ENCODE measurements around the gene REEP3. TPM values are rescaled to one million over a fixed set of nuclear protein-coding genes. Genes with fewer than 3 reads are reported as not detected.

The REEP3 gene
- total RNA-seq, 1 experiment from 2014 or later, result 34.7 TPM

DNA sequence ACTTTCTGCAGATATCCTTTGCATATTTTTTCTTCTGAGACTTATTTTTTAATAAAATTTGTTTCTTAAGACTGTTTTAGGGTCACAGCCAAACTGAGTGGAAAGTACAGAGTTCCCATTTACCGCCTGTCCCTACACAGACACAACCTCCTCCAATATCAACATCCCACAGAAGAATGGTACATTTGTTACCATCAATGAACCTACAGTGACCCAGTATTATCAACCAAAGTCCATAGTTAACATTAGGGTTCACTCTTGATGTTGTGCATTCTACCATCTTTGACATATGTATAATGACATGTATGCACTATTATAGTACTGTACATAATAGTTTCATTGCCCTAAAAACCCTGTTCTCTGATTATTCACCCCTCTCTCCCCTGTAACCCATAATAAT is 14.6 kb upstream of the REEP3 start:
- DNase-seq (ENCODE audit: low read depth), result no peak

DNA sequence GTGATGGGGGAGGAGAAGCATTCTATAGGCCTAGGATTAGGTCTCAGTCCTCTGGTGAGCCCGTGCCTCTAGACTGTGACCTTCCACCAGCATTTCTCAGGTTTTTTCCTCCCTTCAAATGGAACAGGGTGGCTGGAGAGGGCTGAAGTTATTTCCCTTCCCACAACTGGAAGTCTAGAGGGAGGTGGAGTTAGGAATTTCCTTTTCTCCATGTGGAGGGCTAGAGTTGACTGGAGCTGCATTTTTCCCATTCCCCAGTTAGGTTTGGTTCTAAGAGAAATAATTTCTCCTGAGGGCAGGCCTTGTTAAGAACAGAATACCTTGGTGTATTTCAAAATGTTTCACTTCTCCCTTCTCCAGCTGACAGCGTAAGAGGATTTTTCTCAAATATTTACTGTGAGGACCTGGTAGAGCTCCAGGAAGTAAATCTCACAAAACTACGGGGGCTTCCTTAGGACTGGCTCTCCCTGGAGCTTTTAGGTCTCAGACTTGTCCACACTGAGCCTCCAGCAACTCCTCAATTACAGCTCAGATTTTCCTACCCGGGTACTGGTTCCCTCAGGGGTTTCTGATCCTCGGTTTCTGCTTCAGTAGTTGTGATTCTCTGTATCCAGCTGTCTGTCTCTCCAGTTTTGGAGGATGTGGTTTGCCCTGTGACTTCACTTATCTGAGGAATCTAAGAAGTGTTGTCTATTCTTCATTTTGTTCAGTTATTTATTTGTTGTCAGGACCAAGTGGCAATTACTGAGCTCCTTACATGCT is 6.0 kb upstream of the REEP3 start:
- DNase-seq (ENCODE audit: low read depth), result peak; percentile 25

DNA sequence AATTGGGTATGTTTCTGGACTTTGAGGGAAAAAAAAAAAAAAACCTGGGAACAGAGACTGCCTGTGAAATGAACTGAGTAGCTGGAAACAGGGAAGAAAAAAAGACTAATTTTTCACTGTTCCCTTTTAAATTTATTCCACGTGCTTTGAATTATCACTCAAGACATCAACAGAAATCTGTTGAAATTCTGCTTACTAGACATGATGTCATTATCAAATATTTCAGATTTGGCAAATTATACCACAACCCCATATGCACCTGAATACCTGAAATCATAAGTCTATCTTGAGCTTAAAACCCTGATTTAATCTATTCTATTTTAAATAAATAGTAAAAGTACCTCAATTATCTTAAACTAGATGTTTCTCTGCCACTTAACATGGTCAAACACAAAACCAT is 5.0 kb upstream of the REEP3 start:
- DNase-seq (ENCODE audit: low read depth), result no peak

GRCh38 chr10:63518690-63519288 is 2.4 kb upstream of the REEP3 start:
- DNase-seq (ENCODE audit: low read depth), result no peak

DNA sequence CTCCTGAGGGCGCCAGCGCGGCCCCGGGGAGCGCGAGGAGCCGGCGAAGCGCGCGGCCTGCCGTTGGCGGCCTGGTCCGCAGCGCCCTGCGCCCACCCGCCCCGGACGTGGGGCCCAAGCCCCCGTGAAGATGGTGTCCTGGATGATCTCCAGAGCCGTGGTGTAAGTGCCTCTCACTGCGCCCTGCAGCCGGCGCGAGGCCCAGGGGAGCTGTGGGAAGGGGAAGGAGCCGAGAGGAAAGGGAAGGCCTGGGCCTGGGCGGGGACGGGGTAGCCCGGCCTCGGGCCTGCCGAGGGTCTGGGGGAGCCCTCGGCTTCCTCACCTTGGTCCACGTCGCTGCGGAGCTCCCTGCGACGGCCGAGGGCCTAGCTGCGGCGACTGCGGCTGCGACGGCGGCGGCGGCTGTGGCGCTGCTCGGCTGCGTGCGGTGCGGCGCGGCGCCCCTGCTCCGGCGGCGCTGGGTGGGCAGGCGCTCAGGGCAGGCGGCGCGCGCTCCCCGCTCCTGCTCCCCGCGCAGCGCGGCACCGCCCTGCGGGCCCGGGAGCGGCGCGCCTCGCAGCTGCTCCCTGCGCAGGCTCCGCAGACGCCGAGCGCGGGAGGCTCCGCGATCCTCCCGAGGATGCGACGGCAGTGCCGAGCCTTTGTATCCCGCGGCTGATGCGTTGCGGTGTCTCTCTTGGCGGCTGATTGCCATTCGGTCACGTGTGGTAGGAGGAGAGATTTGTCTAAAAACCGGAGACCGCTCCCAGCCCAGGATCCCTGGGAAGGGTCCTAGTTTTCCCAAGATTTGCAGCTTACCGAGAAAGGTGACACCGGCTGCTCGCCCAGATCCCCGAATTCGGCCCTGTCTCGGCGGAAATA is 445 bp downstream of the REEP3 start:
- DNase-seq (ENCODE audit: low read depth), result peak; percentile 76

GRCh38 chr10:63522277-63522687 is 1.1 kb downstream of the REEP3 start:
- no peak for DNase-seq (ENCODE audit: low read depth)

DNA sequence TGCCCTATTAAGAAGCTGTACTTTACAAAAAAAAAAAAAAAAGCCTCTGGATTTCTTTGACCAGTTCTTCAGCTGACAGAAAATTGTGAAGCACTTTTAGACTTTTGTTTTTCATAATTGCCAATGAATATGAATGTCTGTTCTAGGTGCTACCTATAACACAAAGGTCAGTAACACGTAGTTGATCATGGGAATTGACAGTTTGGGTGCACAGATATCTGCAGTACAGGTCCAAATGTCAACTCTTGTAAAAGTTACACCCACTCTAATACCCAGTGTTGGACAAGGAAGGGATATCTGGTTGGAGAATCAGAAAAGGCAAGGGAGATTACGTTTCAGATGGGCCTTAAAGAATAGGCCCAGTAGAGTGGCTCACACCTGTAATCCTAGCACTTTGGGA is 1.8 kb downstream of the REEP3 start:
- DNase-seq (ENCODE audit: low read depth), result no peak

GRCh38 chr10:63525021-63525420 is 3.8 kb downstream of the REEP3 start:
- no peak for DNase-seq (ENCODE audit: low read depth)

DNA sequence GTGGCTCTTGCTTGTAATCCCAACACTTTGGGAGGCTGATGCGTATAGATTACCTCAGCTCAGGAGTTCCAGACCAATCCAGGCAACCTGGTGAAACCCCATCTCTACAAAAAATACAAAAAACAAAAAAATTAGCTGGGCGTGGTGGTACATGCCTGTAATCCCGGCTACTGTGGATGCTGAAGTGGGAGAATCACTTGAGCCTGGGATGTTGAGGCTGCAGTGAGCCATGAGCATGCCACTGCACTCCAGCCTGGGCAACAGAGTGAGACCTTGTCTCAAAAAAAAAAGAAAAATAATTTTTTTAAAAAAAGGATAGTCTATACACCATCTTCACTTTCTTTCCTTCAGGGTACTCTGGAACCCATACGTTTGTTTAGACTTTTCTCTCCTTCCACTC is 6.2 kb downstream of the REEP3 start:
- no peak for DNase-seq (ENCODE audit: low read depth)

- no peak for DNase-seq (ENCODE audit: low read depth)
Observed at GRCh38 chr10:63528084-63528744, 7.0 kb downstream of the REEP3 start.

DNA sequence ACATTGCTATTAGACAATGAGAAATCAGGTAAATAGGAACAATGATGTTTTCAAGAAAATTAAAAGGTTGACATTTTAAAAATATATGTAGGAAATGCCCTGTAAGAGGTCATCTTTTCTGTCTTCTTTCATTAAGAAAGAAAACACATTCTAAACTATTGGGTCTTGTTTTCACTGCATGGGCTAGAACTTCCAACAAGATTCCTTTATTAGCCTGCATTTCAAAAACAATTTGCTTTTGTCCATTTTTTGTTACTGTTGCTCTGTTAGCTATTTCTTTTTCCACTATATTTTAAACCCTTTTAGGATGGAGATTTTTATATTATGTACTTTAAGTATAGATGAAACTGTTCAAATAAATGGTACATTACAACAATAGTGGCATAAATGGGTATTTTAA is 9.2 kb downstream of the REEP3 start:
- DNase-seq (ENCODE audit: low read depth), result no peak

DNA sequence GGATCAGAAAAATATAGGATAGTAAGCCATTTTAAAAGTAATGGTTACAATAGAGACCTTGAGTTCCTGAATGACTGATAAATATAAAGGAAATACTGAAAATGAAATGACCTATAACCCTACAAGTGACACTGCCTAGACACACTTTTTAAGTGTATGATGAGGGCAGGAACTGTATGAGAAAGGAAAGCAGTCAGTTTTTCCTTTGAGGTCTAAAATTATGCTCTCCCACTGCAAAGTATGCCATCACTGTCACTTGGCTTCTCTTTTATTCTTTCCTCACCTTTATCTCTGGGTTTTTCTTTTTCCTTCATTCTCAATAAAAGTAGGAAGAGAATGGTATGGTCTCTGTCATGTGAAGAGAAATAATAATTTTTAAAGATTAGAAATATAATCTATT is 13.5 kb downstream of the REEP3 start:
- DNase-seq (ENCODE audit: low read depth), result no peak

GRCh38 chr10:63536698-63537097 is 15.5 kb downstream of the REEP3 start:
- no peak for DNase-seq (ENCODE audit: low read depth)

- DNase-seq (ENCODE audit: low read depth), result no peak
Observed at GRCh38 chr10:63537536-63537935, 16.3 kb downstream of the REEP3 start.

DNA sequence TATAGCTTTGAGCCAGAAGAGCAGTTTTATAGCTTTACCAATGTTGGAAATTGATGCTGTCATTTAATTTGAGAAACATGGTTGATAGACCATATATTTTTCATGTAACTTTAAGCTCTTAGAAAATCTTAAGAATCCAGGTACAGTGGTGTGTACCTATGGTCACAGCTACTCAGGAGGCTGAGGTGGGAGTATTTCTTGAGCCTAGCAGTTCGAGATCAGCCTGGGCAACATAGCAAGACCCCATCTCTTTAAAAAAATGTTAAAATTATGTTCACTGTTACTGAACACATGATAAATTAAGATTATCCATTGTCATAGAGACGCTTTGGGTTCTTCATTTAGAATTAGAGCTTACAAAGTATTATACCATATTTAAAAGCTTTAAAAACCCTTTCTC is 18.2 kb downstream of the REEP3 start:
- no peak for DNase-seq (ENCODE audit: low read depth)

- no peak for DNase-seq (ENCODE audit: low read depth)
Observed at GRCh38 chr10:63539994-63540393, 18.8 kb downstream of the REEP3 start.

GRCh38 chr10:63542835-63543575 is 21.8 kb downstream of the REEP3 start:
- DNase-seq (ENCODE audit: low read depth), result peak; percentile 57

GRCh38 chr10:63543576-63543962 is 22.4 kb downstream of the REEP3 start:
- DNase-seq (ENCODE audit: low read depth), result no peak

- DNase-seq (ENCODE audit: low read depth), result no peak
Observed at GRCh38 chr10:63544418-63544817, 23.2 kb downstream of the REEP3 start.

- DNase-seq (ENCODE audit: low read depth), result no peak
Observed at GRCh38 chr10:63547628-63548360, 26.6 kb downstream of the REEP3 start.

GRCh38 chr10:63548860-63549259 is 27.7 kb downstream of the REEP3 start:
- DNase-seq (ENCODE audit: low read depth), result no peak
